GM18907 (cell line): Measurements from ENCODE around the gene HAUS8.
"Not testable (repeated sequence)": the region's sequence is repeated elsewhere in the genome, so short reads cannot be mapped to it uniquely, and the experiment has no call there.

Experiments
- ATAC-seq: cut with Tn5 transposase; IDR thresholded peaks from one replicate; pipeline ENCODE4 v1.9.1; 2021; ENCODE audit warnings: mild to moderate bottlenecking, moderate library complexity; ENCODE audit not compliant: unreplicated experiment

The HAUS8 gene

GRCh38 chr19:17075035-17075863, at the start of gene HAUS8, which contains the start of gene MYO9B:
Gene HAUS8 (minus strand): TSS chr19:17075452. CDS start chr19:17075422, 30 bp downstream.
Gene MYO9B (plus strand): TSS chr19:17075777. CDS start chr19:17101718, 25,941 bp downstream.
- ATAC-seq, result peak; percentile 79

DNA sequence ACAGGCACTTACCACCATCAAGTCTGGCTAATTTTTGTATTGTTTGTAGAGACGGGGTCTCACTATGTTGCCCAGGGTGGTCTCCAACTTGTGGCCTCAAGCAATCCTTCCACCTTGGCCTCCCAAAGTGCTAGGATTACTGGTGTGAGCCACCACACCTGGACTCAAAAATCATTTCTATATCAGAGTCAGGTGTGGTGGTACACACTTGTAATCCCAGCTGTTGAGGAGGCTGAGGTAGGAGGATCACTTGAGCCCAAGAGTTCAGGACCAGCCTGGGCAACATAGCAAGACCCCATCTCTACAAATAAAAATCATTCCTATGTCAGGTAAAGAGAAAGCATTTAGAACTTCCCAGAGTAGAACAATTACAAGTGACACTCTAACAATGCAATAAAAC, 48.8 kb upstream of the HAUS8 start:
- no peak for ATAC-seq

- ATAC-seq, result no peak
These were observed 47.8 kb upstream of the HAUS8 start for GRCh38 chr19:17123041-17123440.

GRCh38 chr19:17121736-17122293, 46.6 kb upstream of the HAUS8 start:
- no peak for ATAC-seq

DNA sequence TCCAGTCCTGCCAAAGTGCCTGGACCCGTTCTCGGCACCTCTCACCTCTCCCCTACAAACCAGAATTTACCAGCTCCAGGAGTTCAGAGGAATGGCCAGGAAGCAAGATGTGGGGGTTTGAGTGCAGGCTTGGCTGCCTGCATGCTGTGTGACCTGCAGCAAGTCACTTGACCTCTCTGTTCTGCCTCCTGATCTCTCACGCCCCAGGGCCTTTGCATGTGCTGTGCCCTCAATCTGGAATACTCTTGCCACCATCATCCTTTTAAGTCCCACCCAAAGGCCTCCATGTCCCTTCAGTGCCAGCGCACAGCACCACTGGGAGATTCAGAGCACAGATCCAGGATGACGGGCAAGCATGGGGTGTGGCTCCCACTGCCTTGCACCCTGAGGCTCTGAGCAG, 43.7 kb upstream of the HAUS8 start:
- ATAC-seq, result no peak

DNA sequence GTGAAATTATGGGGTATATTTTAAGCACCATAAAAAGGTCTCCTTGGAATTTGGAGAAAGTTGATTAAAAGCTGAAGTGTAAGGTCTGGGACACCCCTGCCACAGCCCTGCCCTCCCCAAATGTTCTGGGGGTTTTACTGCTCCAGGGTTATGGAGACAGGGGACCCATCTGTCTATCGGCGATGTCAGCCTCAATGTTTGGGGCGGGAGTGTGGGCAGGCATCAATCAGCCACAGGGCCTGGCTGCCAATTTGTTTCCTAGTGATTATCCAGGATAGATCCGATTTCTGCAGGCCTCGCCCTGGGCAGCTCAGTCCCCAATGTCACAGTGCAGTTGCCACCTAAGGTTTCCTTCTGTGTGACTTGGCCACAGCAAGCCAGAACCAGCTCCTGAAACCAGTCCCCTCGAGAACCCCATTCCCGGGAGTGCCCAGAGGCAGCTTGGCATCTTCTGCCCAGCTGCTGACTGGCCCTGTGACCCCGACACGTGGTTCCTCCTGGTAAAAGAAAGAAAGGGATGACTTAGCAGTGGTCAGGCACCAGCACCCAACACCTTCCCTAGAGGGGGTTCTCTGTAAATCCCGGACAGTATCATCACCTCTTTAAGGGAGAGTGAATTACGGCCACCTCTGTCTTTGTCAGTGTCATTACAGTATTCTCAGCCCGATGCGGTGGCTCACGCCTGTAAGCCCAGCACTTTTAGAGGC, 41.9 kb upstream of the HAUS8 start:
- ATAC-seq, result no peak

GRCh38 chr19:17114414-17114831, 39.2 kb upstream of the HAUS8 start:
- no peak for ATAC-seq

GRCh38 chr19:17113127-17113785, 38.0 kb upstream of the HAUS8 start:
- no peak for ATAC-seq

DNA sequence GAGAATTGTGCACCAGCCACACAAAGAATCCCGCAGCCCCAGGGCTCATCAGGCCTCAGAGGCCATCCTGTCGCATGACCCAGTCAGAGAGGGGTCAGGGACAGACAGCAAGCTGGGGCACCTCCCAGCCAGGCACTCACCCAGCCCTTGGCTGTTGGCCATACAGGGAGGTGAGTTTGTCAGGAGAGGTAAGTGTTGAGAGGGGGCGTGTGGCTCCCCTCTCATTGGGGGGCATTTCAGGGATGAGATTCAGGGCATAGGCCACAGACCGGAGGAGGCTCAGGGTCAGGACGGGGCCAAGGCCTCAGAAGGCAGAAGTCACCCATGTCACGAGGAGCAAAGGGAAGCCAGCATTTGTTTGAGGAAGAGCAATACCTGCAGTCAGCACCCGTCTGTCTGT, 37.4 kb upstream of the HAUS8 start:
- no peak for ATAC-seq

DNA sequence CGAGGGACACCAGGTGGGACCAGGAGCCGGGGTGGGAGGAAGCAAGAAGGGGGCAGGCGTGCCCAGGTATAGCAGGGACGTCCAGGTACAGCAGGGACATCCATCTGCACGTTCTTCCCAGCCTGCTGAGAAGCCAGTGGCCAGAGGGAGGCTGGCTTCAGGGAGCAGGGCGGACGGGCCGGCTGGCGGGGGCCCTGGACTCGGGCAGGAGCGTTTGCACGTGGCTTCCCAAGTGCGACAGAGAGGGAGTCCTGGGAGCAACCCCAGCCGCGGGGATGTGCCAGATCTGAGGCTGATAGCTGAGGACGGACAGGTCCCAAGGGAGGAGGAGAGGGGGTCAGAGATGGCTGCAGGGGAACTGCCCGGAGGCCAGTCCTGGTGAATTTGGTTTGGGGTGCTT, 37.0 kb upstream of the HAUS8 start:
- ATAC-seq, result no peak

GRCh38 chr19:17111766-17112165, 36.5 kb upstream of the HAUS8 start:
- ATAC-seq, result no peak

DNA sequence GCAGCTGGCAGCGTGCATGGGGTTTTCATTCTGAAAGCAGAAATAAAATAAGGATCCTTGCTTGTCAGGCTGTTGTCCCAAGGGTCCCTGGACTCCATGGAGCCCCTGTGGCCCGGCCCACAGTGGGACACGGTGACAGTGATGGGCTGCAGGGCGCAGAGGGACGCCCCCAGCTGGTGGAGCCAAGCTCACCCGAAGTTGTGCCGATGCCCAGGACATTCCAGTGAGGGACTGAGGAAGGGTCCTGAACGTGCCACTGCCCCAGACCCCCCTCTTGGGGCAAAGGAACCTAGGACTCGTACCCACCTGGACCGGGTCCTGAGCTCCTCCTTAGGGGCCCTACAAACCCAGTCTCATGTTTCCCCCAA, 35.3 kb upstream of the HAUS8 start:
- ATAC-seq, result no peak

GRCh38 chr19:17109962-17110598, 34.8 kb upstream of the HAUS8 start:
- ATAC-seq, result peak; percentile 57

DNA sequence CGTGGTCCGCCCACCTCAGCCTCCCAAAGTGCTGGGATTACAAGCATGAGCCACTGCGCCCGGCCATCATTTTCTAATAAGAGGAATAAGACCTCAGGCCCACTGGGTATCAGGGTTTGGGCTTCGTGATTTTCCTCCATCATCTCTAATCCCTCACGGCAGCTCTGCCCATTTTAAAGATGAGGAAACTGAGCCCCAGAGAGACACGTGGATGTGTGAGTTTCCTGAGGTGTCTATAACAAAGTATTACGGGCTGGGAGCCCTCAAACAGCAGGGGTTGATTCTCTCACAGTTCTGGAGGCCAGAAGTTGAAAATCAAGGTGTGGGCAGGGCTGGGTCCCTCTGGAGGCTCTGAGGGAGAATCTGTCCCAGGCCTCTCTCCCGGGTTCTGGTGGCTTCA, 34.0 kb upstream of the HAUS8 start:
- no peak for ATAC-seq

DNA sequence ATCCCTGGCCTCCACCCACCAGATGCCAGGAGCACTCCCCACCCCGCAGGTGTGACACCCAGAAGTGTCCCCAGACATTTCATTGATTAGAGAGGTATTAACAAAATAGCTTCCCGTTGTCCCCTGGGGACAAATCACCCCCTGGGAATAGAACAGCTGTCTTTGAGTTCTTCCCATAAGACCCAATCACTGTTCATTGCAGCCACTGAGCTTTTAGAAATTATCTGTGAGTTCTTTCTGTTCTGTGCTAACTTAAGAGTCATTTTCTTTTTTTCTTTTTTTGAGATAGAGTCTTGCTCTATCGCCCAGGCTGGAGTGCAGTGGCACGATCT, 33.2 kb upstream of the HAUS8 start:
- ATAC-seq, result no peak

GRCh38 chr19:17107546-17108452, 32.5 kb upstream of the HAUS8 start:
- no peak for ATAC-seq

GRCh38 chr19:17106964-17107363, 31.7 kb upstream of the HAUS8 start:
- not testable (repeated sequence) for ATAC-seq

DNA sequence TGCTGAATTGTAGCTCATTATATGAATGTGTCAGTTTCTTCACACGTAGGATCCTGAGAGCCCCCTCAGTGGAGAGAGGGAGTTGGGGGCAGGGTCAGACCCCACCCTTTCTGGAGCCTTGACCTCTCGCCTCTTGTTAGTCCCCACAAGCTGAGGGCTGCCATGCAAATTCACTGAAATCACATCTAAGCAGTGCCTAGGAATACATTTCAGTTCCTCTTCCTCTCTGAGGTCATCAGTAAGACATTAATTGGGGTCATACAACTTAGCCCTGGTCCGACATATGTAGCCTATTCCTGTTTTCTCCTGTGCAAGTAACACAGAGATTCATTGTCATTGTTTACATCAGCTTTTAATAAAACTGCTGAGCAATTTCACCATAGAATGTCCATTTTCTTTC, 30.3 kb upstream of the HAUS8 start:
- ATAC-seq, result no peak

DNA sequence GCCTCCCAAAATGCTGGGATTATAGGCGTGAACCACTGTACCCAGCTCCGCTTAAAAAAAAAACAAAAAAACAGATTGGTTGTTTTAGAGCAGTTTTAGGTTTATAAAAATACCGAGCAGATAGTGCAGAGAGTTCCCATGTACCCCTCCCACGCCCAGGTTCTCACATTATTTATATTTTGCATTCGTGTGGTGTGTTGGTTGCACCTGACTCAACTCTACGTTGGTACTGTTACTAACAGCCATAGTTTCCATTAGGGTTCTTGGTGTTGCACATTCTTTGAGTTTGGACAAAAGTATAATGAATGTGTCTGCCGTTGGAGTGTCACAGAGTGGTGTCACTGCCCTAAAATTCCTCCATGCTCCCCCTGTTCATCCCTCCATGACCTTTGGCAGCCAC, 29.4 kb upstream of the HAUS8 start:
- ATAC-seq, result no peak

GRCh38 chr19:17103177-17103576, 27.9 kb upstream of the HAUS8 start:
- no peak for ATAC-seq
